Tibial nerve (tissue), 4 donors: Measurements from ENCODE around the gene MAN2B2. TPM values are rescaled to one million over a fixed set of nuclear protein-coding genes. Genes with fewer than 3 reads are reported as not detected.
"Not testable (repeated sequence)": the region's sequence is repeated elsewhere in the genome, so short reads cannot be mapped to it uniquely, and the experiment has no call there.

ENCODE experiments used
- DNase-seq, 2 donors: peaks; one replicate each; pipeline ENCODE4 v3.0.0-alpha.2; 2019; ENCODE audit warnings: low spot score in 2 of 2
- H3K27ac ChIP-seq, 4 donors: fragments of 200-600 bp; sonication (generic) in 3 of 4; one replicate each; pipeline ENCODE4 v1.5.1; 2017 to 2019; ENCODE audit warnings: mild to moderate bottlenecking in 1 of 4
- H3K27me3 ChIP-seq, 2 donors: fragments of 200-600 bp; sonication (generic) in 1 of 2; one replicate each; pipeline versions ENCODE4 v1.5.1 to v1.6.0; 2017 to 2019
- H3K36me3 ChIP-seq, 3 donors: fragments of 200-600 bp; sonication (generic); one replicate each; pipeline ENCODE4 v1.5.1; 2018 to 2019
- H3K4me1 ChIP-seq, 4 donors: fragments of 200-600 bp; sonication (generic) in 3 of 4; one replicate each; pipeline ENCODE4 v1.5.1; 2017 to 2019
- H3K4me3 ChIP-seq, 4 donors: fragments of 200-600 bp; sonication (generic) in 3 of 4; one replicate each; pipeline ENCODE4 v1.5.1; 2017 to 2019; ENCODE audit warnings: mild to moderate bottlenecking in 1 of 4, moderate library complexity in 1 of 4
- H3K9me3 ChIP-seq, 4 donors: fragments of 200-600 bp; sonication (generic) in 3 of 4; one replicate each; pipeline ENCODE4 v1.5.1; 2017 to 2019
- CTCF ChIP-seq, 5 experiments: fragments of 200-600 bp in 3 of 5; fragments of 450-650 bp in 2 of 5; sonication (generic) in 3 of 5; IDR thresholded peaks; one replicate each; pipeline ENCODE4 v1.5.1; 2016 to 2019; ENCODE audit warnings: antibody characterized with exemption in 5 of 5, mild to moderate bottlenecking in 3 of 5, moderate library complexity in 2 of 5
- EP300 ChIP-seq, 2 donors: sonication (generic); formaldehyde crosslinking; IDR thresholded peaks; one replicate each; pipeline ENCODE4 v1.6.1; 2017; ENCODE audit warnings: antibody characterized with exemption in 2 of 2, mild to moderate bottlenecking in 1 of 2
- POLR2A ChIP-seq, 2 donors: fragments of 450-650 bp; IDR thresholded peaks; one replicate each; pipeline ENCODE4 v1.6.1; 2017; ENCODE audit warnings: antibody characterized with exemption in 2 of 2, mild to moderate bottlenecking in 2 of 2, moderate library complexity in 2 of 2
- WGBS, 2 donors: methylation state at CpG; one replicate each; pipeline ENCODE4 v1.1.5; 2018; 5-methylcytosine and 5-hydroxymethylcytosine counted together
- total RNA-seq, 4 donors: library from RNA; depleted of rRNA; stranded (reverse); fragments of >200 nt; gene quantifications; one replicate each; pipeline ENCODE4 v1.1.0, GENCODE V29; 2016

The MAN2B2 gene
- total RNA-seq, 4 donors from 2014 or later = 33.0 to 66.3 (median 44.6) TPM

- H3K27ac ChIP-seq = no peak overlapping the region
- no peak overlapping the region for H3K4me3 ChIP-seq
- H3K36me3 ChIP-seq = peaks cover 0 to 27% (median 0%) of the 10 kb centered on the region in 3 donors
- 86 to 100% methylated on average over 1 of the region's 1 CpG for WGBS, 2 donors
- TF ChIP-seq EP300 (IDR thresholded peaks at IDR 0.05) (no peak), CTCF (IDR thresholded peaks at IDR 0.05) (no peak), POLR2A (IDR thresholded peaks at IDR 0.05) (no peak)
- no peaks in the 10 kb centered on the region for H3K9me3 ChIP-seq
- DNase-seq = no peak
- no peaks in the 10 kb centered on the region for H3K27me3 ChIP-seq
- peaks cover 0 to 26% (median 20%) of the 10 kb centered on the region in 4 donors for H3K4me1 ChIP-seq
These were observed 96.7 kb downstream of the MAN2B2 start for GRCh38 chr4:6671648-6672047.

GRCh38 chr4:6672131-6672530 lies 97.1 kb downstream of the MAN2B2 start:
- Histone ChIP-seq H3K36me3 (peaks cover 0 to 31% (median 0%) of the 10 kb centered on the region in 3 donors), H3K27me3 (no peaks in the 10 kb centered on the region), H3K9me3 (no peaks in the 10 kb centered on the region), H3K27ac (no peak overlapping the region), H3K4me3 (no peak overlapping the region), H3K4me1 (peaks cover 0 to 31% (median 23%) of the 10 kb centered on the region in 4 donors)
- no peak for TF ChIP-seq EP300 (IDR thresholded peaks at IDR 0.05)
- no peak for TF ChIP-seq CTCF (IDR thresholded peaks at IDR 0.05)
- TF ChIP-seq POLR2A (IDR thresholded peaks at IDR 0.05) = no peak
- 93 to 94% methylated on average over 19 of the region's 19 CpGs for WGBS, 2 donors
- no peak for DNase-seq

- not testable (repeated sequence) for H3K27me3 ChIP-seq, H3K9me3 ChIP-seq, DNase-seq, H3K27ac ChIP-seq
- peaks cover 0 to 37% (median 0%) of the 10 kb centered on the region in 3 donors for H3K36me3 ChIP-seq
- H3K4me3 ChIP-seq = peak overlapping the region in 2 of 4 donors; percentile 79 to 84
- peaks cover 0 to 34% (median 24%) of the 10 kb centered on the region in 4 donors for H3K4me1 ChIP-seq
- 97% methylated on average over 20 to 25 of the region's 34 CpGs for WGBS, 2 donors
These were observed 97.7 kb downstream of the MAN2B2 start for GRCh38 chr4:6672541-6673190.

Other genes with a start within 250 kb of the MAN2B2 start
- gene PPP2R2C, start 102.6 kb upstream of the MAN2B2 start, total RNA-seq = under 1 TPM in 3 of 4 donors, not detected in 1; under 0.01 to 0.66 (median 0.42) TPM
- 100 to 1,000 TPM; 176 to 300 (median 202) TPM for gene MRFAP1, start 65.5 kb downstream of the MAN2B2 start, total RNA-seq
- gene S100P, start 118.7 kb downstream of the MAN2B2 start, total RNA-seq = not detected
- 10 to 100 TPM; 51.6 to 76.6 (median 59.6) TPM for gene MRFAP1L1, start 134.7 kb downstream of the MAN2B2 start, total RNA-seq
- 10 to 100 TPM; 18.0 to 32.8 (median 28.3) TPM for gene BLOC1S4, start 141.0 kb downstream of the MAN2B2 start, total RNA-seq
- 10 to 100 TPM; 36.7 to 57.7 (median 47.0) TPM for gene KIAA0232, start 207.5 kb downstream of the MAN2B2 start, total RNA-seq